Measurements from ENCODE around the gene CREB3L1.

Gene CREB3L1

DNA sequence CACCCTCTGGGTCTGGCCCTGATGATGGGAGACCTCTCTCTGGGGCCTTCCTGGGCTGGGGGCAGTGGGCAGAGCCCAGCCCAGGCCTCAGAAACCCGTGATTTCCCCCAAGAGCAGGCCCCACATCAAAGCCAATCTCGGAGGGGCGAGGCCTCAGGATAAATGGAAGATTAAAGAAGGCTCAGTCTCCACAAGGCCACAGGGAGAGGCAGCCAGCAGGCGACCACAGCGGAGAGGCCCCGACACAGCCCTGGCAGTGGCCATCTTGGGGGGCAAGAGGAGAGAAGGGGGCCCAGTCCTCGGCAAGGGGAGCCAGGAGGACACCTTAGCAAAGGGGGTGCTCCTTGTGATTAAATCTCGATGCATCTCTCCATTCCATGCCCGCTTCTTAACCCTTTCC, 12.5 kb upstream of the CREB3L1 start:
- H3K4me3 ChIP-seq (ENCODE audit: low read length): no peak overlapping the region
- DNase-seq (ENCODE audit: low read depth): no peak
- TF ChIP-seq, protein P1, sequence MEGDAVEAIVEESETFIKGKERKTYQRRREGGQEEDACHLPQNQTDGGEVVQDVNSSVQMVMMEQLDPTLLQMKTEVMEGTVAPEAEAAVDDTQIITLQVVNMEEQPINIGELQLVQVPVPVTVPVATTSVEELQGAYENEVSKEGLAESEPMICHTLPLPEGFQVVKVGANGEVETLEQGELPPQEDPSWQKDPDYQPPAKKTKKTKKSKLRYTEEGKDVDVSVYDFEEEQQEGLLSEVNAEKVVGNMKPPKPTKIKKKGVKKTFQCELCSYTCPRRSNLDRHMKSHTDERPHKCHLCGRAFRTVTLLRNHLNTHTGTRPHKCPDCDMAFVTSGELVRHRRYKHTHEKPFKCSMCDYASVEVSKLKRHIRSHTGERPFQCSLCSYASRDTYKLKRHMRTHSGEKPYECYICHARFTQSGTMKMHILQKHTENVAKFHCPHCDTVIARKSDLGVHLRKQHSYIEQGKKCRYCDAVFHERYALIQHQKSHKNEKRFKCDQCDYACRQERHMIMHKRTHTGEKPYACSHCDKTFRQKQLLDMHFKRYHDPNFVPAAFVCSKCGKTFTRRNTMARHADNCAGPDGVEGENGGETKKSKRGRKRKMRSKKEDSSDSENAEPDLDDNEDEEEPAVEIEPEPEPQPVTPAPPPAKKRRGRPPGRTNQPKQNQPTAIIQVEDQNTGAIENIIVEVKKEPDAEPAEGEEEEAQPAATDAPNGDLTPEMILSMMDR (conservative IDR thresholded peaks at IDR 0.05; ENCODE audit: low read length): no peak

DNA sequence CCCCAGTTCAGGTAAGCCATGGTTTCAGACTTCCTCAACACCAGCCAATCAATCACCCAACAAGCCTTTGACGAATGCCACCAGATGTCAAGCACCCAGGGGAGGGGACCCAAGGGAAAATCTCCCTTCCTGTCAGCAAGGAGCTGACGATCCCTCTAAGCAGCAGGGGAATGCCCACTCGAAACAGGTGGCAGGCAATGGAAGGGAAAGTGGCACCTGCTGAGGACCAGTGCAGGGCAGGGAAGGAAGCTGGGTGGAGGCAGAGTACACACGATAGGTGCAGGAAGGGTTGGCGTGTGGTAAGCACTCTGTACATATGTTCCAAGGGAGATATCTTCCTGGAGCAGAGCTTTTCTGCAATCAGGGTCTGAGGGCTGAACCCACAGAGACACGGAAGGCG, 11.7 kb upstream of the CREB3L1 start:
- TF ChIP-seq, protein P1 (conservative IDR thresholded peaks at IDR 0.05; ENCODE audit: low read length): no peak
- no peak overlapping the region for H3K4me3 ChIP-seq (ENCODE audit: low read length)
- DNase-seq (ENCODE audit: low read depth): no peak

DNA sequence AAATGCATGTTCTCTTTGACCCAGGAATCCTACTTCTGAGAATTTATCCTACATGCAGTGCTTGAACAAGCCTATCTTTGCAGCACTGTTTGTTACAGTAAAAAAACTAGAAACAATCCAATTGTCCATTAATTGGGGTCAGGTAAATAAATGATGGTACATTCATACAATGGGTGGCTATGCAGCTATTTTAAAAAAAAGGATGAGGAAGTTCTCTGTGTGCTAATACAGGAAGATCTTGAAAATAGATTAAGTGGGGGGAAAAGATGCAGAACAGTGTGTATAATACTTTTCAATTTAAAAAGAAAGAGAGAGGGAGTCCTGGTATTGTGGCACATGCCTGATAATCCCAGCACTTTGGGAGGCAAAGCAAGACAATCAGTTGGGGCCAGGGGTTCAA, 9.5 kb upstream of the CREB3L1 start:
- TF ChIP-seq, protein P1 (conservative IDR thresholded peaks at IDR 0.05; ENCODE audit: low read length): no peak
- DNase-seq (ENCODE audit: low read depth): no peak
- H3K4me3 ChIP-seq (ENCODE audit: low read length): no peak overlapping the region

DNA sequence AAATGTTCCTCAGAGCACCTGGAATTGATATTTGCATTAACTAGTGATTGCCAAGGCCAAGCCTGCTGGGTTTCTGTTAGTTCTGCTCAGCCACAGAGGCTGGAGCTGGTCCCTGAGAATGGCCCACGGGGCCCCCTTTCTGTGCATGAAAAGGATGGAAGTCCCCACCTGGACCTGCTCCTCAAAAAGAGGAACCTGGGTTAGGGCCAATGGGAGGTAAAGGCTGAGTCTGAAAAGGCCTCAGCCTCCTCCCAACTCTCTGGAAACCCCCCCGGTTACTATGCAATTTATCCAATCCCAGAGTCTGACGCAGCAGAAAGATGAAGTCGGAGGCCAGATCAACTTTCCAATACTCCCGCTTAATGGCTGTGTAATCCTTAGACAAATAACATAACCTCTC, 6.8 kb upstream of the CREB3L1 start:
- DNase-seq (ENCODE audit: low read depth): no peak
- TF ChIP-seq, protein P1 (conservative IDR thresholded peaks at IDR 0.05; ENCODE audit: low read length): no peak
- no peak overlapping the region for H3K4me3 ChIP-seq (ENCODE audit: low read length)

DNA sequence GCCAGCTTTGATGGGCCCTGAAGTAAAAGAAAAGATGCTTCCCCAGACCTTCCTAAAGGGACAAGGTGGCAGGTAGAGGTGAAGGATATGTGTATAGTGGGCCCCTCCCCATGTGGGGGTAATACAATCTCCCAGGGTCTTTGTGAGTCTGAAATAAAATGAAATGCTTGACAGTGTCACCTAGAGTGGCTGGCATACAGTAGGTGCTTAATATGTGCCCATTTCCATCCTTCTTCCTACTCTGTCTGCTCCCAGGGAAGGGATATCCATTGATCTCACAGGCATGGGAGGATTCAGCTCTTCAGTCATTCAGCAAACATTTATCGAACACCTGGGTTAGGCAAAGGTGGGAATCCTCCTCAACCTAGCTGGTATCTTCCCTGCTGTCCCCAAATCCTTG, 6.1 kb upstream of the CREB3L1 start:
- TF ChIP-seq, protein P1 (conservative IDR thresholded peaks at IDR 0.05; ENCODE audit: low read length): no peak
- DNase-seq (ENCODE audit: low read depth): no peak
- no peak overlapping the region for H3K4me3 ChIP-seq (ENCODE audit: low read length)

DNA sequence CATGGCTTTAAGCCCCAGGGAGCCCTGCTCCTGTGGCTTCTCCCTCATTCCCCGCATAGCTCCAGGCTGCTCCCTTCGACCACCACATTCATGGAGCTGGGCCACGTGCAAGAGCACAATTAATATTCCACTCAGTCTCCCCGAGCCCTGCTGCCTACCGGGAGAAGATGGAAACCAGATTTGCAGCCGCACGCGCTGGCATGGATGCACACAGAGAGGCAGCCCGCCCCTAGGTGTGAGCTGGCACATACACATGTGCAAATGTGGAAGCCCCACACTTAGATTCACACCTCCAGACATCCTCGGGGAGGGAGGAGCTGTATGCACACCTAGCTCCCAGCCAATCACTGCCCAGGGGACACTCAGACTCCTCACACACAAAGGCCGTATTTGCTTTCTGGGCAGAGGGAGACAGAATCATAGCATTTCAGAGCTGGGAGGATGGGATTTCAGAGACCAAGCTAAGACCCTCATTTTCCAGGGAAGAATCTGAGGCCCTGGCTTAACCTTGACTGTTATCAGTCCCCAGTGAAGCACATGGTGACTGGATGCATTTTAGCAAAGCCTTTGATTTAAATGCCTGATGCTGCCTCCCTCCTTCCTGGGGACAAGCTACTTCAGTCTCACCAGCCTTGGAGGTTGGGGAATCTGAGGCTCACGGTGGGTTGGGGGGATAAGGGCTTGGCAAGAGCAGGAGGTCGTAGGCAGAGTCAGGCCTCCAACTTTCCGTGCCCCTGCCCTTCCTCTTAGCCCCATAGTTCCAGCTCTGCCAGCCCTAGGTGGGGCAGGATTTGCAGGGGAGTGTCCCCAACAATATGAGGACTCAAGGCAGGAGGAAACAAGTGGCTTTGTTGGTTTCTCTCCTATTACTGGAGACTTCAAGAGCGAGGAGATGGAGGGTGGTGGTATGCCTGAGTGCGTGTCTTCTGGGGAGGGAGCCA, 5.3 kb upstream of the CREB3L1 start:
- H3K4me3 ChIP-seq (ENCODE audit: low read length): peak overlapping the region; percentile 5; the same call in 1 of the 2 replicates
- TF ChIP-seq, protein P1 (conservative IDR thresholded peaks at IDR 0.05; ENCODE audit: low read length): no peak
- DNase-seq (ENCODE audit: low read depth): peak; percentile 82
